ENCODE measurements around the gene EFHC1.

Gene EFHC1

DNA sequence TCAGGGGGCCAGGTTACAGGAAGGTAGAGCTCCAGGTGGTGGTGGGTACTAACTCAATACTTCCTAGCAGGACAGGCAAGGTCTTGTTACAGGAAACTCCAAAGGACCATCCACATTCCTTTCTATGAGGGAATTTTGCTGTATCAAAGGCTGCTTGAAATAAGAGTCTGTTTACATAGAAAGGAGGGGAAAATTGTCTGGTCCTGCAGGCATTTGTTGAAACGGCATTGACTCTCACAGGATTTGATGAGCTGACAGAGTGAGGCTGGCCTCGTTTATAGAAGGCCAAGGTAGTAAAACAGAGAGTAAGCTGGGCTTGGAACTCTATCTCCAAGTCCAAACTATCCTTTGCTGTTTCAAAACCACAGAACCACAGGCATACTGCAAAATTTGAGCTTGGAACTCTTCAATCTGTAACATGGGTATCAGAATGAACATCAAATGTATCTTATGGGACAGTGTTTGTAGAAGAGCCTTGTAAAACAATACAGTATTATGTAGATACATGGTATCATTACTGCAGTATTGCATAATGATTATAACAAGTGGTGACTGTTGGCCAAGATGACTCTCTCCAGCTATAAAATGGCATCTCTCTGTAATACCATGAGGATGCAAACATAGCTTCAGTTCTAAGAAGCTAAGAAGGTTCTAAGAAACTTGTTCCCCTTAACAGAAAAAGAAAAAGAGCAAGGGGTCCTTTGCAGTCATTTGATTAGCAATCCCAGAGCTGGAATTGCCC is 95.2 kb downstream of the EFHC1 start:
- H3K4me3 ChIP-seq (ENCODE audit: low read length) = no peak overlapping the region
- no peak overlapping the region for H4K5ac ChIP-seq (ENCODE audit: low read length)
- H3K4me1 ChIP-seq (ENCODE audit: control insufficient read depth, low read depth, low read length) = peaks cover 11% of the 10 kb centered on the region
- no peak overlapping the region for H3K23ac ChIP-seq (ENCODE audit: low read length)
- H3K9ac ChIP-seq (ENCODE audit: low read length) = no peak overlapping the region
- H3K4me2 ChIP-seq (ENCODE audit: low read length) = no peak overlapping the region
- H3K56ac ChIP-seq (ENCODE audit: low read length) = no peak overlapping the region
- DNase-seq = peak; percentile 59
- H3K27ac ChIP-seq (ENCODE audit: low read depth, low read length) = peak overlapping the region; percentile 70
- H2BK5ac ChIP-seq (ENCODE audit: low read length) = no peak overlapping the region
- H3K4ac ChIP-seq (ENCODE audit: low read depth, low read length) = no peak overlapping the region
- H3K18ac ChIP-seq (ENCODE audit: low read length) = no peak overlapping the region
- no peak overlapping the region for H2AK5ac ChIP-seq (ENCODE audit: low read length)
- no peak overlapping the region for H2BK120ac ChIP-seq (ENCODE audit: low read depth, low read length)
- peaks cover 5% of the 10 kb centered on the region for H3K79me1 ChIP-seq (ENCODE audit: low read length)
- WGBS (ENCODE audit: extremely low coverage, insufficient coverage, low lambda C conversion rate) = no CpG with 5 or more reads among the region's 2 CpGs
- H3K27me3 ChIP-seq (ENCODE audit: insufficient read depth, low read length, poor library complexity) = no peaks in the 10 kb centered on the region
- H4K8ac ChIP-seq (ENCODE audit: low read depth, low read length) = no peak overlapping the region
- no peaks in the 10 kb centered on the region for H3K79me2 ChIP-seq (ENCODE audit: control insufficient read depth, insufficient read depth, low read length)
- H2BK15ac ChIP-seq (replicated peaks; ENCODE audit: low read depth) = no peak overlapping the region
- no peaks in the 10 kb centered on the region for H3K36me3 ChIP-seq (ENCODE audit: control insufficient read depth, insufficient read depth, low read length)

GRCh38 chr6:52516269-52516668 is 96.1 kb downstream of the EFHC1 start:
- WGBS (ENCODE audit: extremely low coverage, insufficient coverage, low lambda C conversion rate) = no CpG with 5 or more reads among the region's 1 CpG
- H3K27ac ChIP-seq (ENCODE audit: low read depth, low read length) = no peak overlapping the region
- no peak overlapping the region for H4K5ac ChIP-seq (ENCODE audit: low read length)

DNA sequence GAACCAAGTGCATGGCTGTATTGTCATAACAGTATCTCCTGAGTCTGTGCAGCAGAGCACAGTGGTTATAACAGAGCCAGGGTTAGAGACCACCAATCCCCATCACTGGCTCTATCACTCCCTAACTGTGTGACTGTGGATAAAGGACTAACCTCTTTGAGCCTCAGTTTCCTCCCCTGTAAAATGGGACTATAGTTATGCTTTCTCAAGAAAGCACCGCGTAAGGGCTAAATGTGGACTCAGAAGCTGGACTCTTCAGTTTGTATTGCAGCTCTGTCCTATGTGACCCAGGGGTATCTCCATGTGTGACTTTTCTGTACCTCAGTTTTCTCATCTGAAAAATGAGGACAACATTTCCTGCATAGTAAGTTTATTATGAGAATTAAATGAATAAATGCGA is 96.8 kb downstream of the EFHC1 start:
- Histone ChIP-seq H3K4me2 (ENCODE audit: low read length) (no peak overlapping the region), H2BK5ac (ENCODE audit: low read length) (no peak overlapping the region), H3K27me3 (ENCODE audit: insufficient read depth, low read length, poor library complexity) (no peaks in the 10 kb centered on the region), H4K5ac (ENCODE audit: low read length) (no peak overlapping the region), H2BK120ac (ENCODE audit: low read depth, low read length) (no peak overlapping the region), H3K4ac (ENCODE audit: low read depth, low read length) (no peak overlapping the region), H3K27ac (ENCODE audit: low read depth, low read length) (no peak overlapping the region), H3K18ac (ENCODE audit: low read length) (peak overlapping the region; percentile 3), H3K79me1 (ENCODE audit: low read length) (peaks cover 5% of the 10 kb centered on the region), H3K56ac (ENCODE audit: low read length) (no peak overlapping the region), H3K4me1 (ENCODE audit: control insufficient read depth, low read depth, low read length) (peaks cover 11% of the 10 kb centered on the region), H4K8ac (ENCODE audit: low read depth, low read length) (no peak overlapping the region), H3K79me2 (ENCODE audit: control insufficient read depth, insufficient read depth, low read length) (no peaks in the 10 kb centered on the region), H3K36me3 (ENCODE audit: control insufficient read depth, insufficient read depth, low read length) (no peaks in the 10 kb centered on the region), H3K9ac (ENCODE audit: low read length) (no peak overlapping the region), H3K23ac (ENCODE audit: low read length) (no peak overlapping the region), H2AK5ac (ENCODE audit: low read length) (no peak overlapping the region), H2BK15ac (replicated peaks; ENCODE audit: low read depth) (no peak overlapping the region), H3K4me3 (ENCODE audit: low read length) (no peak overlapping the region)
- WGBS (ENCODE audit: extremely low coverage, insufficient coverage, low lambda C conversion rate) = no CpG with 5 or more reads among the region's 3 CpGs
- DNase-seq = no peak

More at GRCh38 chr6:52516269-52516668, 96.1 kb downstream of the EFHC1 start:
- Histone ChIP-seq H3K4me2 (ENCODE audit: low read length) (no peak overlapping the region), H3K56ac (ENCODE audit: low read length) (no peak overlapping the region), H2BK5ac (ENCODE audit: low read length) (no peak overlapping the region), H3K79me2 (ENCODE audit: control insufficient read depth, insufficient read depth, low read length) (no peaks in the 10 kb centered on the region), H2BK120ac (ENCODE audit: low read depth, low read length) (no peak overlapping the region), H3K23ac (ENCODE audit: low read length) (no peak overlapping the region), H3K27me3 (ENCODE audit: insufficient read depth, low read length, poor library complexity) (no peaks in the 10 kb centered on the region), H2AK5ac (ENCODE audit: low read length) (no peak overlapping the region), H3K4ac (ENCODE audit: low read depth, low read length) (no peak overlapping the region), H3K9ac (ENCODE audit: low read length) (no peak overlapping the region), H3K36me3 (ENCODE audit: control insufficient read depth, insufficient read depth, low read length) (no peaks in the 10 kb centered on the region), H3K4me3 (ENCODE audit: low read length) (no peak overlapping the region), H3K18ac (ENCODE audit: low read length) (no peak overlapping the region), H3K79me1 (ENCODE audit: low read length) (peaks cover 5% of the 10 kb centered on the region), H2BK15ac (replicated peaks; ENCODE audit: low read depth) (no peak overlapping the region), H3K4me1 (ENCODE audit: control insufficient read depth, low read depth, low read length) (peaks cover 11% of the 10 kb centered on the region), H4K8ac (ENCODE audit: low read depth, low read length) (no peak overlapping the region)
- no peak for DNase-seq

GRCh38 chr6:52517502-52518278 is 97.5 kb downstream of the EFHC1 start:
- H3K79me2 ChIP-seq (ENCODE audit: control insufficient read depth, insufficient read depth, low read length) = no peaks in the 10 kb centered on the region
- DNase-seq = peak; percentile 97
- H3K18ac ChIP-seq (ENCODE audit: low read length) = peak overlapping the region; percentile 42
- H3K9ac ChIP-seq (ENCODE audit: low read length) = peak overlapping the region; percentile 57
- no peak overlapping the region for H3K4me2 ChIP-seq (ENCODE audit: low read length)
- no peak overlapping the region for H2BK15ac ChIP-seq (replicated peaks; ENCODE audit: low read depth)
- peak overlapping the region; percentile 82 for H3K56ac ChIP-seq (ENCODE audit: low read length)
- peak overlapping the region; percentile 58 for H2AK5ac ChIP-seq (ENCODE audit: low read length)
- peak overlapping the region; percentile 92 for H3K27ac ChIP-seq (ENCODE audit: low read depth, low read length)
- H3K27me3 ChIP-seq (ENCODE audit: insufficient read depth, low read length, poor library complexity) = no peaks in the 10 kb centered on the region
- H3K4me3 ChIP-seq (ENCODE audit: low read length) = no peak overlapping the region
- H4K5ac ChIP-seq (ENCODE audit: low read length) = peak overlapping the region; percentile 68
- H3K23ac ChIP-seq (ENCODE audit: low read length) = no peak overlapping the region
- peak overlapping the region; percentile 48 for H2BK120ac ChIP-seq (ENCODE audit: low read depth, low read length)
- no CpG with 5 or more reads among the region's 14 CpGs for WGBS (ENCODE audit: extremely low coverage, insufficient coverage, low lambda C conversion rate)
- peaks cover 11% of the 10 kb centered on the region for H3K4me1 ChIP-seq (ENCODE audit: control insufficient read depth, low read depth, low read length)
- no peaks in the 10 kb centered on the region for H3K36me3 ChIP-seq (ENCODE audit: control insufficient read depth, insufficient read depth, low read length)
- peak overlapping the region; percentile 79 for H3K4ac ChIP-seq (ENCODE audit: low read depth, low read length)
- no peak overlapping the region for H4K8ac ChIP-seq (ENCODE audit: low read depth, low read length)
- peaks cover 5% of the 10 kb centered on the region for H3K79me1 ChIP-seq (ENCODE audit: low read length)
- H2BK5ac ChIP-seq (ENCODE audit: low read length) = peak overlapping the region; percentile 93

DNA sequence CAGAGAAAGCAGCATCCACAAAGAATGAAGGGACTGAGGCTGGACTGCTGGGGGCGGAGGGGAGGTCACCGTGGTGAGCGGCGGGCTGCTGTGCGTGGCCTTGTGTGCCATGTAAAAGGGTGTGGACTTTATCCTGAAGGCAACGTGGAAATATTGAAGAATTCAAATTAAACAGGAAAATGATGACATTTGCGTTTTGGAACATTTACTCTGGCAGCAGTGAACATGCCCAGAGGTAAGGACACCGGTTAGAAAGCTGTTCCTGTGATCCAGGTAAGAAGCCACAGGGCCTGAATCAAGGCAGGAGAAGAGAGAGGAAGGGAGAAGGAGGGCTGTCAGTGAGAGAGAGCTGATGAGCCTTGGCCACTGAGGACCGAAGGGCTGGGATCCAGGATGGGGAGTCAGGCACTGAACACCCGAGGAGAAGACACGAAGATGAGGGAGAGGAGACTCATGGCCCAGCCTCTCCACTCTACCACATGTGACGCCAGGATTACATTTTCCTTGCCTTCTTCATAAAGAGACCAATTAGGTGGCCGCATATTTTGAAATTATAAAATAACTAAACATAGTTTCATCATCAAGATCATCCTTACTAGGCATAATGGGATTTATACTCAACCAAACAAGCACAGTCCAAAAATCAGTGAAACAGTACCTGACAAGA is 98.3 kb downstream of the EFHC1 start:
- no peaks in the 10 kb centered on the region for H3K36me3 ChIP-seq (ENCODE audit: control insufficient read depth, insufficient read depth, low read length)
- peak overlapping the region; percentile 58 for H2AK5ac ChIP-seq (ENCODE audit: low read length)
- H4K8ac ChIP-seq (ENCODE audit: low read depth, low read length) = no peak overlapping the region

More for the DNA sequence above, 98.3 kb downstream of the EFHC1 start:
- H3K4ac ChIP-seq (ENCODE audit: low read depth, low read length) = peak overlapping the region; percentile 79
- peak overlapping the region; percentile 92 for H3K27ac ChIP-seq (ENCODE audit: low read depth, low read length)
- no peak overlapping the region for H3K4me2 ChIP-seq (ENCODE audit: low read length)
- no peak overlapping the region for H3K4me3 ChIP-seq (ENCODE audit: low read length)
- peak overlapping the region; percentile 48 for H2BK120ac ChIP-seq (ENCODE audit: low read depth, low read length)
- peaks cover 5% of the 10 kb centered on the region for H3K79me1 ChIP-seq (ENCODE audit: low read length)
- peak overlapping the region; percentile 82 for H3K56ac ChIP-seq (ENCODE audit: low read length)
- H3K18ac ChIP-seq (ENCODE audit: low read length) = peak overlapping the region; percentile 42
- H3K4me1 ChIP-seq (ENCODE audit: control insufficient read depth, low read depth, low read length) = peaks cover 11% of the 10 kb centered on the region
- no peak for DNase-seq
- no peaks in the 10 kb centered on the region for H3K79me2 ChIP-seq (ENCODE audit: control insufficient read depth, insufficient read depth, low read length)
- no peak overlapping the region for H3K23ac ChIP-seq (ENCODE audit: low read length)
- no peak overlapping the region for H2BK15ac ChIP-seq (replicated peaks; ENCODE audit: low read depth)
- peak overlapping the region; percentile 57 for H3K9ac ChIP-seq (ENCODE audit: low read length)
- WGBS (ENCODE audit: extremely low coverage, insufficient coverage, low lambda C conversion rate) = no CpG with 5 or more reads among the region's 13 CpGs
- H4K5ac ChIP-seq (ENCODE audit: low read length) = peak overlapping the region; percentile 68
- peak overlapping the region; percentile 93 for H2BK5ac ChIP-seq (ENCODE audit: low read length)
- H3K27me3 ChIP-seq (ENCODE audit: insufficient read depth, low read length, poor library complexity) = no peaks in the 10 kb centered on the region

All from mesendoderm (in vitro differentiated cells).